Measurements from ENCODE around the gene CELSR1. TPM values are rescaled to one million over a fixed set of nuclear protein-coding genes. Genes with fewer than 3 reads are reported as not detected.

The CELSR1 gene
- total RNA-seq, 1 experiment from 2014 or later: 19.6 TPM

- Histone ChIP-seq H3K9ac (ENCODE audit: low read length) (no peak overlapping the region), H3K4me2 (ENCODE audit: low read length) (no peak overlapping the region), H3K27ac (ENCODE audit: low read depth, low read length) (no peak overlapping the region), H3K4me1 (ENCODE audit: control insufficient read depth in 1 of 2, insufficient read depth in 2 of 2, low read length in 2 of 2) (peaks cover 25 to 37% of the 10 kb centered on the region in 2 experiments), H3K36me3 (ENCODE audit: control insufficient read depth in 1 of 2, insufficient read depth in 2 of 2, low read length in 2 of 2) (peaks cover 0 to 9% of the 10 kb centered on the region in 2 experiments; a peak in 1 of 4 replicates), H2AFZ (ENCODE audit: low read depth, low read length, poor library complexity, severe bottlenecking) (no peak overlapping the region), H3K79me2 (ENCODE audit: insufficient read depth, low read length) (no peaks in the 10 kb centered on the region), H3K9me2 (ENCODE audit: insufficient read depth) (no peaks in the 10 kb centered on the region), H4K20me1 (ENCODE audit: insufficient read depth) (no peaks in the 10 kb centered on the region), H3K4me3 (replicated peaks in 1 of 2; ENCODE audit: low read depth in 1 of 2, low read length in 2 of 2) (no peak overlapping the region), H3K9me3 (ENCODE audit: control insufficient read depth in 1 of 2, insufficient read depth in 1 of 2, low read depth in 1 of 2, low read length in 2 of 2) (peaks cover 4 to 9% of the 10 kb centered on the region in 2 experiments; a peak in 2 of 4 replicates), H3K27me3 (ENCODE audit: insufficient read depth, low read length) (no peaks in the 10 kb centered on the region)
- ATAC-seq: no peak
- BruUV-seq (replicated peaks): no TSS peak
- TF ChIP-seq ATF3 (IDR thresholded peaks at IDR 0.05) (no peak), EGR1 (IDR thresholded peaks at IDR 0.05; ENCODE audit: low read depth) (no peak), ELF1 (IDR thresholded peaks at IDR 0.05; ENCODE audit: borderline replicate concordance, low read depth) (no peak), ZFX (IDR thresholded peaks at IDR 0.05) (no peak), CBX3 (IDR thresholded peaks at IDR 0.05; ENCODE audit: low read depth) (no peak), SRF (IDR thresholded peaks at IDR 0.05; ENCODE audit: low read depth) (no peak), REST (IDR thresholded peaks at IDR 0.05; ENCODE audit: low read depth) (no peak), YY1 (IDR thresholded peaks at IDR 0.05; ENCODE audit: extremely low read depth, insufficient replicate concordance, low read depth, low read length) (no peak), EZH2phosphoT487 (IDR thresholded peaks at IDR 0.05; ENCODE audit: borderline replicate concordance) (no peak), MAX (IDR thresholded peaks at IDR 0.05) (no peak), SIN3A (IDR thresholded peaks at IDR 0.05; ENCODE audit: low read depth) (no peak), ZBTB33 (IDR thresholded peaks at IDR 0.05; ENCODE audit: extremely low read depth, insufficient replicate concordance, low read length) (no peak), POLR2AphosphoS5 (IDR thresholded peaks at IDR 0.05; ENCODE audit: low read depth, low read length) (no peak), JUND (IDR thresholded peaks at IDR 0.05) (no peak), POLR2A (IDR thresholded peaks at IDR 0.05; ENCODE audit: borderline replicate concordance, extremely low read depth, insufficient read depth, insufficient read length) (no peak)
- DNase-seq (ENCODE audit: low read depth, low spot score): no peak
- CTCF ChIA-PET: no interaction called here
- intact Hi-C loops (cut with micrococcal nuclease): loop anchor here (2.0 kb wide), 1 partner anchor 24 kb away; no protein-coding TSS in a partner anchor
- POLR2A ChIA-PET: no interaction called here
- RAD21 ChIA-PET (ENCODE audit: low non-redundant PET in 1 of 2, low total read pairs in 2 of 2, uncharacterized antibody in 2 of 2, unreplicated experiment in 2 of 2): no interaction called here
Observed at GRCh38 chr22:46380581-46380980, 156.8 kb downstream of the CELSR1 start.
